Measurements from ENCODE around the gene CAMK2B. TPM values are rescaled to one million over a fixed set of nuclear protein-coding genes. Genes with fewer than 3 reads are reported as not detected.

The CAMK2B gene
- total RNA-seq = 1 to 10 TPM in 1 of 7 donors, under 1 TPM in 4, not detected in 2; 0.24 to 1.4 (median 0.45) TPM
- polyA plus RNA-seq = under 1 TPM; 0.22 to 0.48 TPM
- long read RNA-seq, donor 1, partial matches to known transcripts = 0 of 1 reads
- long read RNA-seq, donor 1, other reads (novel, unspliced or antisense) = 1 of 1 reads
- long read RNA-seq, donor 2, full-length matches to known transcripts = 1 of 1 reads
- long read RNA-seq, donor 2, partial matches to known transcripts = 0 of 1 reads
- long read RNA-seq, donor 2, other reads (novel, unspliced or antisense) = 0 of 1 reads
- long read RNA-seq, donor 3 = 0 reads

DNA sequence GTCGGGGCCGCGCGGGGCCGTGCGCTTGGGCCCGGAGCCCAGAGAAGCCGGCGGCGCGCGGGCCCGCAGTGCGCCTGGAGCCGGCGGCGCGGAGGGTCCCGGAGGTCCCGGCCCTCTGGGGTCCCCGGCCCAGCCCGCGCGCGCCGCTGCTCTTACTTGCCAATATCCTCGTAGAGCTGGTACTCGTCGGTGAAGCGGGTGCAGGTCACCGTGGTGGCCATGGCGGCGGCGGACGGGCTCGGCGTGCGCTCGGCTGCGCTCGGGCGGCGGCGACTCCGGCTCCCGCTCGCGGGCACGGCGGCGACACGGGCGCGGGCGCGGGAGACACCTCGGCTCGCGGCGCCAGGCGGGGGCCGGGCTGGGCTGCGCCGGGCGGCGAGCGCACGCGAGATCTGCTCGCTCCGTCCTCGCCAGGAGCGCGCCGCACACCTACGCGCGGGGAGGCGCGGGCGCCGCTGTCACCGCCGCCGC is at the start of gene CAMK2B:
TSS of gene CAMK2B (minus strand) at position 394 of the 471 bp plus-strand sequence. CDS start at position 221, 173 bp downstream.
- WGBS, 3 donors = 0 to 1% (median 0%) methylated on average over 41 to 85 of the region's 85 CpGs
- H3K9me3 ChIP-seq = no peaks in the 10 kb centered on the region
- TF ChIP-seq, protein P1, sequence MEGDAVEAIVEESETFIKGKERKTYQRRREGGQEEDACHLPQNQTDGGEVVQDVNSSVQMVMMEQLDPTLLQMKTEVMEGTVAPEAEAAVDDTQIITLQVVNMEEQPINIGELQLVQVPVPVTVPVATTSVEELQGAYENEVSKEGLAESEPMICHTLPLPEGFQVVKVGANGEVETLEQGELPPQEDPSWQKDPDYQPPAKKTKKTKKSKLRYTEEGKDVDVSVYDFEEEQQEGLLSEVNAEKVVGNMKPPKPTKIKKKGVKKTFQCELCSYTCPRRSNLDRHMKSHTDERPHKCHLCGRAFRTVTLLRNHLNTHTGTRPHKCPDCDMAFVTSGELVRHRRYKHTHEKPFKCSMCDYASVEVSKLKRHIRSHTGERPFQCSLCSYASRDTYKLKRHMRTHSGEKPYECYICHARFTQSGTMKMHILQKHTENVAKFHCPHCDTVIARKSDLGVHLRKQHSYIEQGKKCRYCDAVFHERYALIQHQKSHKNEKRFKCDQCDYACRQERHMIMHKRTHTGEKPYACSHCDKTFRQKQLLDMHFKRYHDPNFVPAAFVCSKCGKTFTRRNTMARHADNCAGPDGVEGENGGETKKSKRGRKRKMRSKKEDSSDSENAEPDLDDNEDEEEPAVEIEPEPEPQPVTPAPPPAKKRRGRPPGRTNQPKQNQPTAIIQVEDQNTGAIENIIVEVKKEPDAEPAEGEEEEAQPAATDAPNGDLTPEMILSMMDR (IDR thresholded peaks at IDR 0.05) = no peak
- TF ChIP-seq POLR2A (IDR thresholded peaks at IDR 0.05) (no peak), EP300 (IDR thresholded peaks at IDR 0.05) (no peak)
- intact Hi-C loops (cut with DNase I) = no loop called here
- no peak for DNase-seq
- H3K27me3 ChIP-seq = no peaks in the 10 kb centered on the region
- no peak within 1 kb of the TSS for H3K27ac ChIP-seq
- no peaks in the 10 kb centered on the region for H3K36me3 ChIP-seq
- H3K4me1 ChIP-seq (ENCODE audit: insufficient read depth) = no peaks in the 10 kb centered on the region
- no peak within 1 kb of the TSS for H3K4me3 ChIP-seq

DNA sequence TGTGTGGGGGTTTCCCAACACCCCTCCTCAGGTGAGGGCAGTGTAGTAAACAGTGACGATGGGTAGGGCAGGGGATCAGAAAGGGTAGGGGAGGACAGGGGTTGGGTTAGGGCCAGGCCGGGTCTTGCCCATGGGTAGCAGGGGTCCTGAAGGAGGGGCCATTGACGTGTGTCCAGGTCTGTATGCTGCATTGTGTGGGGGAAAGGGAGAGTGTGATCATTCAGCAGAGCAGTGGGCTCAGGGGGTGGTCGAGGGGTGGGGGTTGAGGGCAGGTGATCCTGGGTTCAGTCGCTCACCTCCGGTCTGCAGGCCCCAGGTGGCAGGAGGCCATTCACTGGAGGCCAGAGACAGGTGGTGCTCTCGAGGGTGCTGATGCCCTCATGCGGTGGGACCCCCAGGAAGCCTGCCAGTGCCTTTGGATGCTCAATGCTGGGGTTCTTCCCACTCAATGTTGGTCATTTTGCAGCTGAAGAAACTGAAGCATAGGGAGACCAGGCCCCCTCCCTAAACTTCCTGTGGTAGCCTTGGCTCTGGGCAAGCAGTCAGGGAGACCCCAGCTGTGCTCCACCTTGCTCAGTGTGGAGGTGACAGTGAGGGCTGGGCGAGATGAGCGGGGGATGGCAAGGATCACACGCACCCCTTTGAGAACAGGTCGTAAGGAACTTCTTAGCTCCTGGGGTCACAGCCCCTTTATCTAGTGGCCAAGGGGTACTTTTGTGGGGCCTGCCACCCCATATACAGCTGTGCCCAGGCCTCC is 48.8 kb upstream of the CAMK2B start:
- Histone ChIP-seq H3K4me3 (no peak overlapping the region), H3K4me1 (ENCODE audit: insufficient read depth) (no peaks in the 10 kb centered on the region), H3K36me3 (no peaks in the 10 kb centered on the region), H3K27me3 (no peaks in the 10 kb centered on the region), H3K9me3 (no peaks in the 10 kb centered on the region), H3K27ac (no peak overlapping the region)
- TF ChIP-seq POLR2A (IDR thresholded peaks at IDR 0.05) (no peak), EP300 (IDR thresholded peaks at IDR 0.05) (no peak)
- TF ChIP-seq, protein P1 (IDR thresholded peaks at IDR 0.05) = no peak
- WGBS, 3 donors = 63 to 73% (median 68%) methylated on average over 12 of the region's 12 CpGs
- intact Hi-C loops (cut with DNase I) = no loop called here
- DNase-seq = no peak

DNA sequence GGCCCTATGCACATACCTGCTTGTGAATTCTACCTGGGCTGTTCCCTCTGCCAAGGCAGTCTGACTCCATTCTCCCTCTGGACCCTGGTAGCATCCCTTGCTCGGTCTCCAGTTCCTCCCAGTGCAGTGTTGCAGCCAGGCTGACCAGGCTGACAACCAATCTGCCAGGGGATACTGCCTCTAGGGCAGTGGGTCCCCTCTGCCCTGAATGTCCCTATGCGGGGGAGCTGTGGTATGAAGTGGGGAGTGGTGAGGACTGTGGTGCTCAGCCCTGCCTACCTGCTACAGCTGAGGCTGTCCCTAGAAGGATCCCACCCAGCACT is 48.0 kb upstream of the CAMK2B start:
- 63 to 80% (median 73%) methylated on average over 2 of the region's 2 CpGs for WGBS, 3 donors
- Histone ChIP-seq H3K27ac (no peak overlapping the region), H3K4me3 (no peak overlapping the region), H3K27me3 (no peaks in the 10 kb centered on the region), H3K36me3 (no peaks in the 10 kb centered on the region), H3K9me3 (no peaks in the 10 kb centered on the region), H3K4me1 (ENCODE audit: insufficient read depth) (no peaks in the 10 kb centered on the region)
- intact Hi-C loops (cut with DNase I) = no loop called here
- TF ChIP-seq, protein P1 (IDR thresholded peaks at IDR 0.05) = no peak
- TF ChIP-seq EP300 (IDR thresholded peaks at IDR 0.05) (no peak), POLR2A (IDR thresholded peaks at IDR 0.05) (no peak)
- DNase-seq = no peak

DNA sequence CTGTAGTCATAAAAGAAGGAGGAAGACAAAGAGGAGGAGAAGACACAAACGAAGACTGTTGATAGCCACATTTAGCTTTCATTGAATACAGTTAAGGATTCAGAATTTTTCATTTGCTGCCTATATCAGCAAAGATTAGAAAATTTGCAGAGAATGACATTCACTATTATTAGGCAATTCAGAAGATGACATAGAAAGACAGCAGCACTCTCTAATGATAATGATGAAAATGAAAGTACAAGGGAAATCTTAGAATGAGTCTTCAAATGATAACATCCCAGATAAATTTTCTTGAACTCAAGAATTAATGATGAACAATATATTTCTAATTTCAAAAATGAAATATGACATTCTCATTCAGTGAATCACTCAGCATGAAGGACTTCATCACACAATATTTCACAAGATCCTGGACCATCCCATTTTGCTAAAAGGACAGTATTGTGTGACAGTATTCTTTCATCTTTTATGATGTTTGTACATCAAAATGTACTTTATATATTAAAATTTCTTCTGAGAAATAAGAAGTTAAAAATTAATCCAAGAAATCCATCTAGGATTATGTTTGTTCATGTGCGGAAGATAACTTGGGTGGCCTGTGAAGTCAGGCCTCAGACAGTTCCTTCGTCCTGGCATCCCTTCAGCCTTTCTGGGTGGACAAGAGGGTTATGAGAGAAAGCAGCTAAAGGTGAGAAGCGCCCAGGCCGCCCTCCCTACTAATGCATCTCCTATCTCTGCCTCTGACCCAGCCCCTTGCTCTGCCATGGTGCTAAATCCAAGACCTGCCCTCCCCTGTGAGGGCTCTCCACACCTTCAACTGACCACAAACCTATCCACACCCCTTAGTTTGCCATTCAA is 47.4 kb upstream of the CAMK2B start:
- DNase-seq = no peak
- H3K9me3 ChIP-seq = no peaks in the 10 kb centered on the region
- intact Hi-C loops (cut with DNase I) = no loop called here
- no peaks in the 10 kb centered on the region for H3K27me3 ChIP-seq
- H3K27ac ChIP-seq = no peak overlapping the region
- no peak overlapping the region for H3K4me3 ChIP-seq
- H3K4me1 ChIP-seq (ENCODE audit: insufficient read depth) = no peaks in the 10 kb centered on the region
- no peaks in the 10 kb centered on the region for H3K36me3 ChIP-seq
- WGBS, 3 donors = 74 to 79% (median 74%) methylated on average over 5 of the region's 5 CpGs
- TF ChIP-seq, protein P1 (IDR thresholded peaks at IDR 0.05) = no peak
- TF ChIP-seq POLR2A (IDR thresholded peaks at IDR 0.05) (no peak), EP300 (IDR thresholded peaks at IDR 0.05) (no peak)
